ENCODE results near the gene PSMD11.
"Not testable (repeated sequence)": the region's sequence is repeated elsewhere in the genome, so short reads cannot be mapped to it uniquely, and the experiment has no call there.

Gene PSMD11

DNA sequence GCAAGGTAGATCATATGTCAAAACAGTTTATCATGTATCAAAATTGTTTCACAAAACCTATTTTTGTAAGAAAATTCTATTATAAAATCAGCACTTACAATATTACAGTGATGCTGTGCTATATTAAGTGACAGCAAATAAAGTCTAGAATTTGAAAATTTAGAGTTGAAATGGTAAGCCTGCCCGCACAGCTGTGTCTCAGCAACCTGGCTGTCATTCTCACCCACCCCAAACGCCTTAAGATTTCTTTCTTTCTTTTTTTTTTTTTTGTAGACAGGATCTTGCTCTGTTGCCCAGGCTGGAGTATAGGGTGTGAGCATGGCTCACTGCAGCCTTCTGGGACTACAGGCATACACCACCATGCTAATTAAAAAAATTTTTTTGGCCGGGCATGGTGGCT, 69.3 kb downstream of the PSMD11 start:
- no peak for DNase-seq (ENCODE audit: low read depth)

DNA sequence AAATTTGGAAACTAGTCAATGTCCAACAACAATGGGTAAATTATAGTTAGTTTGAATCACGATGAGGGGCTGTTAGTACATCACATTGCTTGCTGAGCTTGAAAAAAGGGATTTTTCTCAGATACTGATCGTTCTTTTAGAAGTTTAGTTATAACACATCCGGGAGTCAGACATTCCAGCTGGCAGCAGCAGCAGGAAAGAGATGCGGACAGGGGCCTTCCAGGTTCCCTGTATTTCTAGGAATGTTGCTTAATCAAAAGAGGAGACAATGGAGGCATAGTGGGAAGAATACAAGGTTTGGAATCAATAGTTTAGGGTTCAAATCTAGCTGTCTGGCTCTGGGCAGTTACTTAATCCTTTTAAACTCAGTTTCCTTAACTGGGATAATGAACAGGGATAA, 70.3 kb downstream of the PSMD11 start:
- no peak for DNase-seq (ENCODE audit: low read depth)

DNA sequence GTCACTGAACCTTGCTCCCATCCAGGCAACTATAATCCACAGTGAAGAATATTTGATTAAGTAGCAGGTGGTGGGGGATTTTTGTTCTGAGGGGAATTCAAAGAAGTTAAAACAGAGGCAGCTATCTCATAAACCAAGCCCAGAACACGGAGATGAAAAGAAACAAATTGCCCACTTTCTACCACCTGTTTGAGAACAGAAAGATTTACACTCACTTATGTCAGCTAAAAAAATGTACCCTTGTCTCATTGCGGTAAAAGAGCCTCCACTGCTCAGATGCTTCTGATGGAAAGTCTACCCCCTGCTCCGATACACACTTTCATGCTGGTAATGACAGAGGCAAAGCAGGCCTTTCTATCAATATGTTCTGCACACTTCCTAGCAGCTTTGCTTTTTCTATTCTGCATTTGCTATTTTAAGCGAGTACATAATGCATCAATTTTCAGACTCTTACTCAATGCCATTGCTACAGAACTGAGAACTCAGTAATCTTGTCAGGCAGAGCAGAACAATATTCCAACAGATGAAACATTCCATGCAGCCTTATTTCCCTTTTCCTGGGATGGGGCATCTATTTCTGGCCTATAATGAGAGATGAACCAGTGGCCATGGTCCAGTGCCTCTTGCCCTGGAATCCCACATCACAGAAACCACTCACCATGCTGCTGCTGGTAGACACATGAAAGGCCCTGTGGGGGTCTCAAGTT, 71.5 kb downstream of the PSMD11 start:
- no peak for DNase-seq (ENCODE audit: low read depth)

GRCh38 chr17:32516450-32516849, 72.1 kb downstream of the PSMD11 start:
- DNase-seq (ENCODE audit: low read depth): no peak

GRCh38 chr17:32516940-32517701, 72.8 kb downstream of the PSMD11 start:
- DNase-seq (ENCODE audit: low read depth): no peak

- DNase-seq (ENCODE audit: low read depth): no peak
Observed at GRCh38 chr17:32517982-32518381, 73.7 kb downstream of the PSMD11 start.

GRCh38 chr17:32518646-32519227, 74.4 kb downstream of the PSMD11 start:
- no peak for DNase-seq (ENCODE audit: low read depth)

GRCh38 chr17:32519228-32520103, 75.2 kb downstream of the PSMD11 start:
- DNase-seq (ENCODE audit: low read depth): no peak

DNA sequence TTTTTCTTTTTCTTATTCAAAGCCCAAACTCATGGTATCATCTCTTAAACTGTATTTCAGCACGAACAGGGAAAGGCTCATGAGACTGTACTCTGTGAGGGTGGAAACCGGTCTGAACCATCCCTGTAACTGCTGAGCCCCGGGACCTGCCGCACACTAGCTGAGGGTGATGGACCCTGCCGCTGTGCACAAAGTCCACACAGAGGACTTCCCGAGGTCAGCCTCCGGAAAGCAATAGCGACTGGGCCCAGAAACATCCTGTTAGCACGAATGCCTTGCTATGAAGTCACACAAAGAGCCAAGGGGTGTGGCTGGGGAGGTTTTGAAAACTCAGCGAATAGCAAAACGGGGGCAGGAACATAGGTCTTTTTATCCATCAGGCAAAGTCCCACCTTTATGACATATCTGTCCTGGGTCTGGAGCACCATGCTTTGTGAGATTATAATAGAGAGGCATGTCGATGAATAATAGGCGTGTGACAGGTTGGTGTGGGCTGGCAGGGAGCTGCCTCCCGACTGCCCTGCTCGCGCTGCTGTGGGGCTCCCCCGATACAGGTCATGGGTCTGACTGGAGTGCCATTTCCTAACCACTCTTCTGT, 75.9 kb downstream of the PSMD11 start:
- DNase-seq (ENCODE audit: low read depth): no peak

DNA sequence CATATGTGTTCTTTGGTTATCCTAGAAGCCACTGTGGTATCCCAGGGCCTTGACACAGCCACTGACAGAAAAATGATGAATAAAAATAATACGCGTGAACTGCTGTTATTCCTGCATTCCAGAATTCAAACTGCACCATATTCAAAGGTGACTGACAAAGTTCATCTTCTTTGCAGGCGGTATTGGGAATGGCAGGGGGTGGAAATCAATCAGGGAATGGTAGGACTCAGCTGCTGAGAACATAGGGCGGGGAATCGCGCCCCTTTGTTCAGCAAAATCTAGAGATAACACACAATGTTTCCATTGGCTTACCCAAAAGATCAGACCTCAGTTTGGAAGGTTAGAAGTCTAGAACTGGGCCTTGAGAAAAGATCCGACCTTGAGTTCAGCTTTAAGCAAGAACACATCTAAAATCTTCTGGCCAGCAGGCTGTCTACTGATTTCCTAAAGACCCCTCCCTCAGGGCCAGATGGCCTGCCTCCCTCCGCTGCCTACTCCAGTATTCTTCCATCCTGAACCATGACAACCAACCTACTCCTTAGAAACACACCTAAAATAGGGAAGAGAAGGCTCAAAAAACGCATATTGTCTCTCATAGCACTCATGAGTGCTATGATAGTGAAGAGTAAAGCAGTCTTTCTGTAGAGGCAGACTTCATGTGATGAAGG, 76.6 kb downstream of the PSMD11 start:
- DNase-seq (ENCODE audit: low read depth): no peak

- DNase-seq (ENCODE audit: low read depth): no peak
Observed at GRCh38 chr17:32523017-32523680, 78.8 kb downstream of the PSMD11 start.

DNA sequence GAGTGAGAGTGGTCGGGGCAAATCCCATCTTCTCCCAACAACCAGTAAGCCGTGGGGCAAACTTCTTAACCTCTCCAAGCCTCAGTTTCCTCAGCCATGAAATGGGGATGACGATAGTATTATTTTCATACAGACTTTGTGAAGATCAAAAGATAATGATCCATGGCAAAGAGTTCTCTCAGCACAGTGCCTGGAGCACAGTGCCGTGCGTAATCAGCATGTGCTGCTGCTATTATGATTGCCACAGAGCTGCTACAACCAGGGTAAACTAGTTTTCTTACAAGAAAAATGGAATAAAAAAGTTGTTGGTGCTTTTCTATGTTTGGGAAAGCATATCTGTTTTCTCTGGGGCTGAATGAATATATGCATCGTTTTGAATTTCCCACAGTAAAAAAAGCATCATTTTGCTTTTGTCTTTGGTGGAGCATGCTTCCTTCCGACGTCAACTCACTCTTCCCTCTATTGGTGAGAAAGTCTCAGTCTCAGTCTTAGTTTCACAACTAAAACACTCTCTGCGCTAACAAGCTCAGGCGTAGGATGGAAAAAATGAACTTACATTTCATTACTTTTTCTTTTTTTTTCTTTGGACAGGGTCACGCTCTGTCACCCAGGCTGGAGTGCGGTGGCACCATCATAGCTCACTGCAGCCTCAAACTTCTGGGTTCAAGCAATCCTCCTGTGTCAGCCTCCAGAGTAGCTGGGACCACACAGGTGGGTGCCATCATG, 79.7 kb downstream of the PSMD11 start:
- DNase-seq (ENCODE audit: low read depth): no peak

- not testable (repeated sequence) for DNase-seq (ENCODE audit: low read depth)
Observed at GRCh38 chr17:32524553-32524880, 80.2 kb downstream of the PSMD11 start.

DNA sequence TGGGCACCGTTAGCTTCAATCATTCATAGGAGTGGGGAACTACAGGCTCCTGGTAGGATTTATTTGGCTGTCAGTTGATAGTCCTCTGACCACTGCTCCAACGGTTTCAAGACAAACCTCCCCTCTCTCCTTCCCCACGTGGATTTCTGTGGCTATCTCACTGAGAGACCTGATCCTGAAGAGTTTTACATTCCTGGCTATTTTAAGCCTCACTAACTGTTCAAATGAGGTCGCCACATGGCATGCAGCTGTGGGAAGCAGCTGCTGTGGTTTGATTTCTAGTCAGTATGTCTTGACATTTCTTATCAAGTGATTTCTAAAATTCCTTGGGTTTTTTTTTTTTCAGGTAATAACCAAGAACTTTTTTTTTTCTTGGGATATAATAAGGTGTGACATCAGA, 80.8 kb downstream of the PSMD11 start:
- no peak for DNase-seq (ENCODE audit: low read depth)

GRCh38 chr17:32527146-32527545, 82.8 kb downstream of the PSMD11 start:
- DNase-seq (ENCODE audit: low read depth): no peak

DNA sequence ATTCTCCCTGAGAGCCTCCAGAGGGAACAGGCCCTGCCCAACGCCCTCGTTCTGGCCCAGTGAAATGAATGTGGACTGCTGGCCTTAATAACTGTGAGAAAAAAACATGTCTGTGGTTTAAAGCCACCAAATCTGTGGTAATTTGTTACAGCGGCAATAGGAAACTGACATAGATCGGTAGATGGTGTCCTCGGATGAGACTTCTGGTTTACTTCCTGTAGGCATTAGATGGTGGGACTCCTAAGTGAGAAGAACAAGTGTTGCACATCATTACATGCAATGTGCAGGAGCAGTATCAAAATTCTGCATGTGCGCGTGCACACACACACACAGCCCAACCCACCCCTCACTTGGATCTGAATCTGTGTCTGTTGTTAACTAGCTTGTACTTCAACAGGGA, 84.5 kb downstream of the PSMD11 start:
- no peak for DNase-seq (ENCODE audit: low read depth)

- DNase-seq (ENCODE audit: low read depth): no peak
Observed at GRCh38 chr17:32529604-32530003, 85.3 kb downstream of the PSMD11 start.

All from stromal cell of bone marrow (primary cell).